ENCODE measurements around the gene ZNF771.

DNA sequence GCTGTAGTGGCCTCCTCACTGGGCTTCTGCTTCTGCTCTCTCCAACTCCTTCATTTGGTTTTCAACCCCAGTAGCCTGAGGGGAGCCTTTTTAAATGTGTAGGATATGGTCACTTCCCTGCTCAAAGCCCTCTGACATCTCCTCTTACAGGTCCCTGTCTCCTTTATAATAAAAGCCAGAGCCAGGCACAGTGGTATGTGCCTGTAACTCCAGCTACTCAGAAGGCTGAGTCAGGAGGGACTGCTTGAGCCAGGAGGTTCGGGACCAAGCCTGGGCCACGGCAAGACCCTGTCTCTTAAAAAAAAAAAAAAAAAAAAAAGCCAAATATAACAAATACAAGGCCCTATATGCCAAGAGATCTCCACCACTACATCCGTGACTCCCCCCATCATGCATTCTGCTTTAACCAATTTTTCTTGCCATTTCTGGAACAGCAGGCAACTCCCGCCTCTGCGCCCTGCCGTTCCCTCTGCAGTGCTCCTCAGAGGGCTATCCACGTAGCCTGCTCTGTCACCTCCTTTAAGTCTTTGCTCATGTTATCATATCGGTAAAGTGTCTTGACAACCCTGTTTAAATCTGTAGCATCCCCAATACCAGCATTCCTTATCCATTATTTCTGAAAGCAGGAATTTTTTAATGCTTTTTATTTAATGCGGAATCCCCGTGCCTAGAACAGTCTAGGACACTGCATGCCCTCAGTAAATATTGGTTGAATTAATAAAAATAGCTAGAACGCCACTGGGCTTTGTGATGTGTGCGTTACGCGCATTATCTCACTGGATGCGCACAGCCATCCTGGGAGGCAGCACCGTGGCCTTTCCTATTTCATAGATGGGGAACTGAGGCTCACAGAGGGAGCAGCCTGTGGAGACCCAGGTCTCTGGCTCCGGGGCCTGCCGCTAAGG lies 9.5 kb downstream of the ZNF771 start:
- TF ChIP-seq, protein P1, sequence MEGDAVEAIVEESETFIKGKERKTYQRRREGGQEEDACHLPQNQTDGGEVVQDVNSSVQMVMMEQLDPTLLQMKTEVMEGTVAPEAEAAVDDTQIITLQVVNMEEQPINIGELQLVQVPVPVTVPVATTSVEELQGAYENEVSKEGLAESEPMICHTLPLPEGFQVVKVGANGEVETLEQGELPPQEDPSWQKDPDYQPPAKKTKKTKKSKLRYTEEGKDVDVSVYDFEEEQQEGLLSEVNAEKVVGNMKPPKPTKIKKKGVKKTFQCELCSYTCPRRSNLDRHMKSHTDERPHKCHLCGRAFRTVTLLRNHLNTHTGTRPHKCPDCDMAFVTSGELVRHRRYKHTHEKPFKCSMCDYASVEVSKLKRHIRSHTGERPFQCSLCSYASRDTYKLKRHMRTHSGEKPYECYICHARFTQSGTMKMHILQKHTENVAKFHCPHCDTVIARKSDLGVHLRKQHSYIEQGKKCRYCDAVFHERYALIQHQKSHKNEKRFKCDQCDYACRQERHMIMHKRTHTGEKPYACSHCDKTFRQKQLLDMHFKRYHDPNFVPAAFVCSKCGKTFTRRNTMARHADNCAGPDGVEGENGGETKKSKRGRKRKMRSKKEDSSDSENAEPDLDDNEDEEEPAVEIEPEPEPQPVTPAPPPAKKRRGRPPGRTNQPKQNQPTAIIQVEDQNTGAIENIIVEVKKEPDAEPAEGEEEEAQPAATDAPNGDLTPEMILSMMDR (IDR thresholded peaks at IDR 0.05; ENCODE audit: extremely low read depth in 1 of 2, insufficient read depth in 1 of 2, low read depth in 1 of 2, low read length in 2 of 2), result no peak
- no peak for TF ChIP-seq POLR2A (IDR thresholded peaks at IDR 0.05; ENCODE audit: low read depth, low read length)
- TF ChIP-seq, protein P2, sequence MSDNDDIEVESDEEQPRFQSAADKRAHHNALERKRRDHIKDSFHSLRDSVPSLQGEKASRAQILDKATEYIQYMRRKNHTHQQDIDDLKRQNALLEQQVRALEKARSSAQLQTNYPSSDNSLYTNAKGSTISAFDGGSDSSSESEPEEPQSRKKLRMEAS (IDR thresholded peaks at IDR 0.05; ENCODE audit: insufficient read depth, insufficient read length), result no peak

Data from endothelial cell of umbilical vein (primary cell).